Gastrocnemius medialis (tissue), 4 donors: ENCODE data around the gene SP140. TPM values are rescaled to one million over a fixed set of nuclear protein-coding genes. Genes with fewer than 3 reads are reported as not detected.

Experiments used
- ATAC-seq, 2 donors: fragments of 150-250 bp; one replicate each; pipeline ENCODE4 v1.9.1; 2016
- DNase-seq, 2 donors: peaks; one replicate each; pipeline ENCODE4 v3.0.0-alpha.2; 2019
- H3K27ac ChIP-seq, 4 donors: fragments of 200-600 bp; sonication (generic); 1 replicate in 1 of 4; 2 replicates in 3 of 4; pipeline ENCODE4 v1.5.1; 2016 to 2018; ENCODE audit warnings: mild to moderate bottlenecking in 2 of 4, moderate library complexity in 1 of 4
- H3K27me3 ChIP-seq, 3 donors: fragments of 200-600 bp; sonication (generic) in 2 of 3; 1 replicate in 1 of 3; 2 replicates in 2 of 3; pipeline versions ENCODE4 v1.5.1 to v1.6.0; 2016 to 2019; ENCODE audit warnings: mild to moderate bottlenecking in 1 of 3, moderate library complexity in 1 of 3
- H3K36me3 ChIP-seq, 2 donors: fragments of 200-600 bp; sonication (generic) in 1 of 2; one replicate each; pipeline ENCODE4 v1.5.1; 2017 to 2018
- H3K4me1 ChIP-seq, 2 donors: fragments of 200-600 bp; sonication (generic) in 1 of 2; one replicate each; pipeline ENCODE4 v1.5.1; 2016 to 2017; ENCODE audit warnings: mild to moderate bottlenecking in 2 of 2
- H3K4me3 ChIP-seq, 4 donors: fragments of 200-600 bp; sonication (generic) in 3 of 4; 1 replicate in 1 of 4; 2 replicates in 3 of 4; pipeline ENCODE4 v1.5.1; 2016 to 2019; ENCODE audit warnings: mild to moderate bottlenecking in 2 of 4
- H3K9me3 ChIP-seq, 3 donors: fragments of 200-600 bp; sonication (generic) in 2 of 3; 1 replicate in 1 of 3; 2 replicates in 2 of 3; pipeline ENCODE4 v1.5.1; 2016 to 2019
- CTCF ChIP-seq, 5 experiments: fragments of 450-650 bp in 3 of 5; fragments of 200-600 bp in 2 of 5; sonication (generic) in 2 of 5; IDR thresholded peaks in 4 of 5; conservative IDR thresholded peaks in 1 of 5; 1 replicate in 4 of 5; 2 replicates in 1 of 5; pipeline ENCODE4 v1.5.1; 2016 to 2019; ENCODE audit warnings: antibody characterized with exemption in 5 of 5, mild to moderate bottlenecking in 3 of 5, moderate library complexity in 3 of 5
- POLR2A ChIP-seq, 2 donors: fragments of 450-650 bp; IDR thresholded peaks; one replicate each; pipeline ENCODE4 v1.6.1; 2017; ENCODE audit warnings: antibody characterized with exemption in 2 of 2, mild to moderate bottlenecking in 2 of 2, moderate library complexity in 2 of 2
- in situ Hi-C, 4 donors: fragments of 200-750 bp; cut with MboI; loops; one replicate each; pipeline versions ENCODE4 v1.15.0 to v1.8.0; 2017; ENCODE audit warnings: low sequenced_read_pairs in 4 of 4
- intact Hi-C: fragments of 100-400 bp; cut with DNase I; formaldehyde crosslinking; loops from one replicate; pipeline ENCODE4 v1.15.1; 2023; ENCODE audit warnings: low total_unique reads
- total RNA-seq, 4 donors: library from RNA; depleted of rRNA; stranded (reverse); fragments of >200 nt; gene quantifications; one replicate each; pipeline versions ENCODE4 v1.1.0 to v1.2.3, GENCODE V29; 2016

Gene SP140
- total RNA-seq, 4 donors from 2014 or later: 0.46 TPM; not detected in 3

- Histone ChIP-seq H3K36me3 (no peaks in the 10 kb centered on the region), H3K4me3 (no peak overlapping the region), H3K27ac (no peak overlapping the region), H3K27me3 (no peaks in the 10 kb centered on the region), H3K4me1 (no peaks in the 10 kb centered on the region), H3K9me3 (no peaks in the 10 kb centered on the region)
- intact Hi-C loops: loop anchor here (10.0 kb wide), 1 partner anchor 189 kb away; the partner anchor contains the start of gene SP100
- ATAC-seq (no peak), DNase-seq (no peak)
- TF ChIP-seq POLR2A (IDR thresholded peaks at IDR 0.05): no peak
- in situ Hi-C loops: no loop called here
These were observed 565 bp downstream of the SP140 start for GRCh38 chr2:230226051-230226551.

- H3K4me3 ChIP-seq: no peak overlapping the region
- DNase-seq (no peak), ATAC-seq (no peak)
- H3K9me3 ChIP-seq: no peaks in the 10 kb centered on the region
- intact Hi-C loops: loop anchor here (10.0 kb wide), 1 partner anchor 188 kb away; the partner anchor contains the start of gene SP100
- no peaks in the 10 kb centered on the region for H3K4me1 ChIP-seq
- in situ Hi-C loops: no loop called here
- no peak overlapping the region for H3K27ac ChIP-seq
- no peak for TF ChIP-seq CTCF (IDR thresholded peaks at IDR 0.05 in 4 of 5, conservative IDR thresholded peaks at IDR 0.05 in 1 of 5)
- TF ChIP-seq POLR2A (IDR thresholded peaks at IDR 0.05): no peak
- H3K36me3 ChIP-seq: no peaks in the 10 kb centered on the region
- H3K27me3 ChIP-seq: no peaks in the 10 kb centered on the region
These were observed 1.7 kb downstream of the SP140 start for GRCh38 chr2:230227216-230227615.

GRCh38 chr2:230230087-230230486 lies 4.6 kb downstream of the SP140 start:
- no peak for TF ChIP-seq POLR2A (IDR thresholded peaks at IDR 0.05)
- no peak for TF ChIP-seq CTCF (IDR thresholded peaks at IDR 0.05 in 4 of 5, conservative IDR thresholded peaks at IDR 0.05 in 1 of 5)
- Histone ChIP-seq H3K36me3 (no peaks in the 10 kb centered on the region), H3K4me3 (no peak overlapping the region), H3K4me1 (no peaks in the 10 kb centered on the region), H3K9me3 (no peaks in the 10 kb centered on the region), H3K27ac (no peak overlapping the region), H3K27me3 (no peaks in the 10 kb centered on the region)
- in situ Hi-C loops (no loop called here), intact Hi-C loops (no loop called here)
- DNase-seq (no peak), ATAC-seq (no peak)

GRCh38 chr2:230230496-230231200 lies 5.1 kb downstream of the SP140 start:
- no peak for ATAC-seq
- Histone ChIP-seq H3K27ac (no peak overlapping the region), H3K4me3 (no peak overlapping the region), H3K27me3 (no peaks in the 10 kb centered on the region), H3K36me3 (no peaks in the 10 kb centered on the region), H3K9me3 (no peaks in the 10 kb centered on the region), H3K4me1 (no peaks in the 10 kb centered on the region)
- intact Hi-C loops (no loop called here), in situ Hi-C loops (no loop called here)
- DNase-seq: no peak
- TF ChIP-seq CTCF (IDR thresholded peaks at IDR 0.05 in 4 of 5, conservative IDR thresholded peaks at IDR 0.05 in 1 of 5) (no peak), POLR2A (IDR thresholded peaks at IDR 0.05) (no peak)

GRCh38 chr2:230231251-230231650 lies 5.7 kb downstream of the SP140 start:
- Histone ChIP-seq H3K9me3 (no peaks in the 10 kb centered on the region), H3K27ac (no peak overlapping the region), H3K4me1 (no peaks in the 10 kb centered on the region), H3K4me3 (no peak overlapping the region), H3K36me3 (no peaks in the 10 kb centered on the region), H3K27me3 (no peaks in the 10 kb centered on the region)
- intact Hi-C loops: no loop called here
- in situ Hi-C loops: no loop called here
- DNase-seq (no peak), ATAC-seq (no peak)
- TF ChIP-seq CTCF (IDR thresholded peaks at IDR 0.05 in 4 of 5, conservative IDR thresholded peaks at IDR 0.05 in 1 of 5) (no peak), POLR2A (IDR thresholded peaks at IDR 0.05) (no peak)
